GM18907 (cell line): ENCODE measurements around the gene ALK.

Experiments
- ATAC-seq: cut with Tn5 transposase; IDR thresholded peaks from one replicate; pipeline ENCODE4 v1.9.1; 2021; ENCODE audit warnings: mild to moderate bottlenecking, moderate library complexity; ENCODE audit not compliant: unreplicated experiment

ALK gene

GRCh38 chr2:29509397-29509796 is 412.0 kb downstream of the ALK start:
- ATAC-seq: no peak

GRCh38 chr2:29504746-29505145 is 416.6 kb downstream of the ALK start:
- ATAC-seq: no peak

- no peak for ATAC-seq
These were observed 418.9 kb downstream of the ALK start for GRCh38 chr2:29502460-29502911.

- ATAC-seq: no peak
These were observed 424.0 kb downstream of the ALK start for GRCh38 chr2:29497375-29497774.

- ATAC-seq: no peak
These were observed 425.2 kb downstream of the ALK start for GRCh38 chr2:29496198-29496597.

- ATAC-seq: no peak
These were observed 425.8 kb downstream of the ALK start for GRCh38 chr2:29495536-29496060.

- no peak for ATAC-seq
These were observed 426.3 kb downstream of the ALK start for GRCh38 chr2:29495068-29495467.

- no peak for ATAC-seq
These were observed 428.7 kb downstream of the ALK start for GRCh38 chr2:29492701-29493100.

- ATAC-seq: no peak
These were observed 431.3 kb downstream of the ALK start for GRCh38 chr2:29490045-29490444.

- no peak for ATAC-seq
These were observed 431.8 kb downstream of the ALK start for GRCh38 chr2:29489568-29489967.

- ATAC-seq: no peak
These were observed 433.3 kb downstream of the ALK start for GRCh38 chr2:29487967-29488555.

GRCh38 chr2:29485631-29486030 is 435.8 kb downstream of the ALK start:
- no peak for ATAC-seq

- no peak for ATAC-seq
These were observed 436.3 kb downstream of the ALK start for GRCh38 chr2:29485117-29485516.

- ATAC-seq: no peak
These were observed 438.5 kb downstream of the ALK start for GRCh38 chr2:29482867-29483266.

GRCh38 chr2:29482348-29482747 is 439.0 kb downstream of the ALK start:
- ATAC-seq: no peak

- no peak for ATAC-seq
These were observed 440.1 kb downstream of the ALK start for GRCh38 chr2:29481313-29481712.

GRCh38 chr2:29480426-29480825 is 441.0 kb downstream of the ALK start:
- no peak for ATAC-seq

GRCh38 chr2:29479401-29479800 is 442.0 kb downstream of the ALK start:
- ATAC-seq: no peak

- ATAC-seq: no peak
These were observed 442.7 kb downstream of the ALK start for GRCh38 chr2:29478641-29479040.

- ATAC-seq: no peak
These were observed 444.2 kb downstream of the ALK start for GRCh38 chr2:29477186-29477585.

GRCh38 chr2:29475499-29475898 is 445.9 kb downstream of the ALK start:
- ATAC-seq: no peak

GRCh38 chr2:29469961-29470360 is 451.4 kb downstream of the ALK start:
- ATAC-seq: no peak

GRCh38 chr2:29469516-29469915 is 451.9 kb downstream of the ALK start:
- no peak for ATAC-seq
